DND-41 (cell line): Measurements from ENCODE around the gene ARPC1A.

Experiments used
- EZH2 ChIP-seq: IDR thresholded peaks from 3 replicates; pipeline ENCODE4 v1.6.1; 2012; ENCODE audit warnings: borderline replicate concordance, low read depth, mild to moderate bottlenecking, moderate library complexity, low read length, inconsistent platforms; ENCODE audit not compliant: severe bottlenecking
- TF ChIP-seq, protein P1 (sequence below): IDR thresholded peaks from 2 replicates; pipeline ENCODE4 v1.5.1; 2012; ENCODE audit warnings: borderline replicate concordance, low read length, moderate library complexity, mild to moderate bottlenecking; ENCODE audit not compliant: poor library complexity, severe bottlenecking; ENCODE audit errors: extremely low read depth

DNA sequence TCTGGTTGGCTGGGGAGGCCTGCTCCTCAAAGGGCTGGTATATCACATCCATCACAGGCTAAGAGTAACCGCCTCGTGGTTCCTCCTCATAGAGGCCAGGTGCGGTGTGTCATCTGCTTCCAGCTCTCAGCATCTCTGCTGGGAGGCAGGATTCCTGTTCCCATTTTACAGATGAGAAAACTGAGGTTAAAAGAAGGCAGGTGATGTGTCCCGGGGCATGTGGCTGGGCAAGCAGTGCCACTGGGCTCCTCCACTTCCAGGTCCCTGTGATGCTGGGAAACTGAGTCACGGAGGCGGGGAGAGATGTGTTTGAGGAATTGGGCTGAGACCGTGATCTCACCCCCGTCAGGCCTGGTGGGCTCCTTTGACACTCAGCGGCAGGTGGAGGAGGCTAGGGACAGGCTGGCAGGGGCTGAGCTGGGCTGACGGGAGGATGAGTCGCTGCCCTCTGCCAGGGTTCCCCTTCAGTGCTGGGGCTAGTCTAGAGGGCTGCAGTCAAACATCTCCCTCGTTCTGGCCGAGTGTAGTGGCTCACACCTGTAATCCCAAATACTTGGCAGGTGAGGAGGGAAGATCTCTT lies 58.2 kb downstream of the ARPC1A start:
- TF ChIP-seq, protein P1, sequence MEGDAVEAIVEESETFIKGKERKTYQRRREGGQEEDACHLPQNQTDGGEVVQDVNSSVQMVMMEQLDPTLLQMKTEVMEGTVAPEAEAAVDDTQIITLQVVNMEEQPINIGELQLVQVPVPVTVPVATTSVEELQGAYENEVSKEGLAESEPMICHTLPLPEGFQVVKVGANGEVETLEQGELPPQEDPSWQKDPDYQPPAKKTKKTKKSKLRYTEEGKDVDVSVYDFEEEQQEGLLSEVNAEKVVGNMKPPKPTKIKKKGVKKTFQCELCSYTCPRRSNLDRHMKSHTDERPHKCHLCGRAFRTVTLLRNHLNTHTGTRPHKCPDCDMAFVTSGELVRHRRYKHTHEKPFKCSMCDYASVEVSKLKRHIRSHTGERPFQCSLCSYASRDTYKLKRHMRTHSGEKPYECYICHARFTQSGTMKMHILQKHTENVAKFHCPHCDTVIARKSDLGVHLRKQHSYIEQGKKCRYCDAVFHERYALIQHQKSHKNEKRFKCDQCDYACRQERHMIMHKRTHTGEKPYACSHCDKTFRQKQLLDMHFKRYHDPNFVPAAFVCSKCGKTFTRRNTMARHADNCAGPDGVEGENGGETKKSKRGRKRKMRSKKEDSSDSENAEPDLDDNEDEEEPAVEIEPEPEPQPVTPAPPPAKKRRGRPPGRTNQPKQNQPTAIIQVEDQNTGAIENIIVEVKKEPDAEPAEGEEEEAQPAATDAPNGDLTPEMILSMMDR = no peak
- TF ChIP-seq EZH2 = no peak
